Gastrocnemius medialis (tissue), 4 donors: ENCODE data around the gene MAP7D2.

Experiments
- POLR2A ChIP-seq, 2 donors: fragments of 450-650 bp; IDR thresholded peaks; one replicate each; pipeline ENCODE4 v1.6.1; 2017; ENCODE audit warnings: antibody characterized with exemption in 2 of 2, mild to moderate bottlenecking in 2 of 2, moderate library complexity in 2 of 2
- TF ChIP-seq, protein P1 (sequence below), 5 experiments: fragments of 450-650 bp in 3 of 5; fragments of 200-600 bp in 2 of 5; sonication (generic) in 2 of 5; IDR thresholded peaks in 4 of 5; conservative IDR thresholded peaks in 1 of 5; 1 replicate in 4 of 5; 2 replicates in 1 of 5; pipeline ENCODE4 v1.5.1; 2016 to 2019; ENCODE audit warnings: antibody characterized with exemption in 5 of 5, mild to moderate bottlenecking in 3 of 5, moderate library complexity in 3 of 5

DNA sequence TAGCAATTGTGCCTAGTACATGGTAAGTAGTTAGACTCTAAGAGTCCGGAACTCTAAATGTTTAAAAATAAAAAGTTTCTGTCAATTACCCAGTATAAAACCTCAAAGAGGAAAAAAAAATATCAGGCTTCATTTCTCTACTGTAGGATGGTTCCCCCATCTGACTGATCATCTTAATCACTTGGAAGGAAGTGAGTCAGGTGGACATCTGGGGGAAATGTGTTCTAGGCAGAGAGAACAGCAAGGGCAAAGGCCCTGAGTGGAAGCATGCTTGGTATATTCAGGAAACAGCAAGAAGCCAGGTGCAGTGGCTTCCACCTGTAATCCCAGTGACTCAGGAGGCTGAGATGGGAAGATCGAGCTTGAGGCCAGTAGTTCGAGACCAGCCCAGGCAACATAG lies 27.8 kb upstream of the MAP7D2 start:
- TF ChIP-seq, protein P1, sequence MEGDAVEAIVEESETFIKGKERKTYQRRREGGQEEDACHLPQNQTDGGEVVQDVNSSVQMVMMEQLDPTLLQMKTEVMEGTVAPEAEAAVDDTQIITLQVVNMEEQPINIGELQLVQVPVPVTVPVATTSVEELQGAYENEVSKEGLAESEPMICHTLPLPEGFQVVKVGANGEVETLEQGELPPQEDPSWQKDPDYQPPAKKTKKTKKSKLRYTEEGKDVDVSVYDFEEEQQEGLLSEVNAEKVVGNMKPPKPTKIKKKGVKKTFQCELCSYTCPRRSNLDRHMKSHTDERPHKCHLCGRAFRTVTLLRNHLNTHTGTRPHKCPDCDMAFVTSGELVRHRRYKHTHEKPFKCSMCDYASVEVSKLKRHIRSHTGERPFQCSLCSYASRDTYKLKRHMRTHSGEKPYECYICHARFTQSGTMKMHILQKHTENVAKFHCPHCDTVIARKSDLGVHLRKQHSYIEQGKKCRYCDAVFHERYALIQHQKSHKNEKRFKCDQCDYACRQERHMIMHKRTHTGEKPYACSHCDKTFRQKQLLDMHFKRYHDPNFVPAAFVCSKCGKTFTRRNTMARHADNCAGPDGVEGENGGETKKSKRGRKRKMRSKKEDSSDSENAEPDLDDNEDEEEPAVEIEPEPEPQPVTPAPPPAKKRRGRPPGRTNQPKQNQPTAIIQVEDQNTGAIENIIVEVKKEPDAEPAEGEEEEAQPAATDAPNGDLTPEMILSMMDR (IDR thresholded peaks at IDR 0.05 in 4 of 5, conservative IDR thresholded peaks at IDR 0.05 in 1 of 5): no peak
- no peak for TF ChIP-seq POLR2A (IDR thresholded peaks at IDR 0.05)
